HEK293 (cell line): Measurements from ENCODE around the gene MYADML2.

Experiments used
- CTCF ChIA-PET: fragments of 350-600 bp; formaldehyde crosslinking; extraction: SDS; loops from one replicate; lab custom pipeline; 2021; ENCODE audit warnings: antibody characterized with exemption; lab: Yijun Ruan, JAX
- POLR2A ChIA-PET: fragments of 300-600 bp; formaldehyde crosslinking; extraction: SDS; loops from one replicate; lab custom pipeline; 2020; ENCODE audit warnings: antibody characterized with exemption, inconsistent platforms; lab: Yijun Ruan, JAX
- H3K27ac ChIP-seq: fragments of 200-500 bp; sonication (Bioruptor generic); 2 replicates; pipeline ENCODE4 v1.5.1; 2014; ENCODE audit warnings: low read depth, low read length, control low read depth, inconsistent platforms; ENCODE audit errors: extremely low read depth
- H3K36me3 ChIP-seq, 2 experiments: fragments of 200-500 bp in 1 of 2; sonication (Bioruptor generic) in 1 of 2; 1 replicate in 1 of 2; 2 replicates in 1 of 2; pipeline ENCODE4 v1.5.1; 2014 to 2017; ENCODE audit warnings: inconsistent platforms in 2 of 2, low read length in 2 of 2; ENCODE audit not compliant: control insufficient read depth in 2 of 2, insufficient read depth in 1 of 2
- H3K4me1 ChIP-seq: fragments of 200-500 bp; sonication (Bioruptor generic); 2 replicates; pipeline ENCODE4 v1.5.1; 2014; ENCODE audit warnings: mild to moderate bottlenecking, low read length, inconsistent platforms; ENCODE audit not compliant: control insufficient read depth, insufficient read depth
- H3K4me3 ChIP-seq: 2 replicates; pipeline ENCODE4 v1.5.1; 2011; ENCODE audit warnings: low read depth, mild to moderate bottlenecking, control low read depth, low read length, moderate library complexity
- H3K9me3 ChIP-seq: fragments of 200-500 bp; sonication (Bioruptor generic); 2 replicates; pipeline ENCODE4 v1.5.1; 2014; ENCODE audit warnings: low read depth, low read length, inconsistent platforms; ENCODE audit not compliant: control insufficient read depth, insufficient read depth
- CTCF ChIP-seq: fragments of 450-650 bp; formaldehyde crosslinking; IDR thresholded peaks from 2 replicates; pipeline ENCODE4 v1.5.1; 2016; ENCODE audit warnings: missing biosample characterization, missing genetic modification characterization
- EGR2 ChIP-seq: fragments of 450-650 bp; formaldehyde crosslinking; IDR thresholded peaks from 2 replicates; pipeline ENCODE4 v1.5.1; 2016; ENCODE audit warnings: low read depth, missing biosample characterization, missing genetic modification characterization
- GLI2 ChIP-seq: fragments of 450-650 bp; formaldehyde crosslinking; IDR thresholded peaks from 2 replicates; pipeline ENCODE4; 2017; ENCODE audit warnings: missing biosample characterization, missing genetic modification characterization, low read depth, borderline replicate concordance
- GLI4 ChIP-seq: fragments of 450-650 bp; formaldehyde crosslinking; IDR thresholded peaks from 2 replicates; pipeline ENCODE4 v1.5.1; 2016; ENCODE audit warnings: missing biosample characterization, missing genetic modification characterization
- KLF9 ChIP-seq: fragments of 450-650 bp; formaldehyde crosslinking; IDR thresholded peaks from 2 replicates; pipeline ENCODE4 v1.5.1; 2016; ENCODE audit warnings: missing biosample characterization, missing genetic modification characterization, low read depth
- REST ChIP-seq: fragments of 450-650 bp; formaldehyde crosslinking; IDR thresholded peaks from 2 replicates; pipeline ENCODE4 v1.5.1; 2016; ENCODE audit warnings: missing biosample characterization, missing genetic modification characterization
- SALL2 ChIP-seq: fragments of 450-650 bp; formaldehyde crosslinking; IDR thresholded peaks from 2 replicates; pipeline ENCODE4 v1.5.0; 2017; ENCODE audit warnings: missing biosample characterization, mild to moderate bottlenecking, missing genetic modification characterization, borderline replicate concordance
- ZBTB20 ChIP-seq: fragments of 450-650 bp; formaldehyde crosslinking; IDR thresholded peaks from 2 replicates; pipeline ENCODE4 v1.5.1; 2016; ENCODE audit warnings: missing biosample characterization, missing genetic modification characterization
- ZBTB8A ChIP-seq: fragments of 450-650 bp; formaldehyde crosslinking; IDR thresholded peaks from 2 replicates; pipeline ENCODE4 v1.5.1; 2016; ENCODE audit warnings: missing biosample characterization, missing genetic modification characterization
- ZFHX2 ChIP-seq: fragments of 450-650 bp; formaldehyde crosslinking; conservative IDR thresholded peaks from 2 replicates; pipeline ENCODE4 v1.5.1; 2016; ENCODE audit warnings: missing biosample characterization, missing genetic modification characterization
- ZIC2 ChIP-seq: fragments of 450-650 bp; formaldehyde crosslinking; IDR thresholded peaks from 2 replicates; pipeline ENCODE4 v1.5.1; 2016; ENCODE audit warnings: missing biosample characterization, missing genetic modification characterization
- ZNF112 ChIP-seq: fragments of 450-650 bp; formaldehyde crosslinking; IDR thresholded peaks from 2 replicates; pipeline ENCODE4 v1.5.0; 2017; ENCODE audit warnings: missing biosample characterization, missing genetic modification characterization
- ZNF19 ChIP-seq: fragments of 450-650 bp; formaldehyde crosslinking; IDR thresholded peaks from 2 replicates; pipeline ENCODE4; 2016; ENCODE audit warnings: missing biosample characterization, missing genetic modification characterization, low read depth
- ZNF416 ChIP-seq: fragments of 450-650 bp; formaldehyde crosslinking; IDR thresholded peaks from 2 replicates; pipeline ENCODE4 v1.5.1; 2016; ENCODE audit warnings: missing biosample characterization, missing genetic modification characterization
- ZNF600 ChIP-seq: fragments of 450-650 bp; formaldehyde crosslinking; IDR thresholded peaks from 2 replicates; pipeline ENCODE4 v1.5.1; 2016; ENCODE audit warnings: missing biosample characterization, missing genetic modification characterization

The MYADML2 gene

GRCh38 chr17:81909231-81909630 is 37.8 kb downstream of the MYADML2 start:
- H3K36me3 ChIP-seq: peaks cover 0 to 74% of the 10 kb centered on the region in 2 experiments; a peak in 1 of 3 replicates
- POLR2A ChIA-PET: interaction anchor here (1.1 to 1.6 kb wide), 5 partner anchors 8 to 76 kb away, joined by 3 to 4 read pairs (median 3); partner anchors contain the start of gene MCRIP1
- H3K4me3 ChIP-seq: no peak overlapping the region
- H3K9me3 ChIP-seq: no peaks in the 10 kb centered on the region
- TF ChIP-seq ZNF416 (tag by site-specific recombination): no peak
- 0 out of 2 replicates have a peak, but pooled peaks have one; percentile 18 for TF ChIP-seq EGR2
- TF ChIP-seq ZFHX2 (tag by site-specific recombination): peak; percentile 47
- TF ChIP-seq ZNF19 (tag by site-specific recombination): no peak
- TF ChIP-seq, all 188 proteins: peak for 2
- CTCF ChIA-PET: interaction anchor here (0.7 kb wide), 1 partner anchor 141 kb away, joined by 4 read pairs; no protein-coding TSS in a partner anchor
- H3K27ac ChIP-seq: no peak overlapping the region
- H3K4me1 ChIP-seq: peaks cover 7% of the 10 kb centered on the region

GRCh38 chr17:81908793-81909192 is 38.2 kb downstream of the MYADML2 start:
- no peaks in the 10 kb centered on the region for H3K9me3 ChIP-seq
- no peak overlapping the region for H3K27ac ChIP-seq
- TF ChIP-seq ZBTB20 (tag by site-specific recombination): no peak
- peaks cover 7% of the 10 kb centered on the region for H3K4me1 ChIP-seq
- ChIA-PET POLR2A (interaction anchor here (1.1 to 1.6 kb wide), 4 partner anchors 7 to 75 kb away, joined by 3 to 4 read pairs (median 3); partner anchors contain the start of gene MCRIP1), CTCF (interaction anchor here (0.7 kb wide), 1 partner anchor 141 kb away, joined by 4 read pairs; no protein-coding TSS in a partner anchor)
- no peak overlapping the region for H3K4me3 ChIP-seq
- H3K36me3 ChIP-seq: peaks cover 0 to 72% of the 10 kb centered on the region in 2 experiments; a peak in 1 of 3 replicates

GRCh38 chr17:81907219-81908145 is 39.6 kb downstream of the MYADML2 start:
- TF ChIP-seq CTCF (tag by site-specific recombination) (peak; percentile 21; the same call in 1 of the 2 replicates), ZNF600 (tag by site-specific recombination) (peak; percentile 34; the same call in 1 of the 2 replicates), GLI2 (tag by site-specific recombination) (no peak)
- H3K9me3 ChIP-seq: no peaks in the 10 kb centered on the region
- ChIA-PET POLR2A (interaction anchor here (1.6 kb wide), 1 partner anchor 11 kb away, joined by 3 read pairs; no protein-coding TSS in a partner anchor), CTCF (interaction anchor here (0.6 to 1.0 kb wide), 3 partner anchors 10 to 144 kb away, joined by 3 read pairs; partner anchors contain the start of genes GPS1 and RFNG)
- H3K36me3 ChIP-seq: peaks cover 0 to 63% of the 10 kb centered on the region in 2 experiments; a peak in 1 of 3 replicates
- no peak overlapping the region for H3K27ac ChIP-seq
- no peak overlapping the region for H3K4me3 ChIP-seq
- H3K4me1 ChIP-seq: peaks cover 7% of the 10 kb centered on the region

- CTCF ChIA-PET: interaction anchor here (0.5 to 1.6 kb wide), 5 partner anchors 9 to 113 kb away, joined by 3 to 4 read pairs (median 3); no protein-coding TSS in a partner anchor
- peaks cover 0 to 55% of the 10 kb centered on the region in 2 experiments; a peak in 1 of 3 replicates for H3K36me3 ChIP-seq
- H3K27ac ChIP-seq: no peak overlapping the region
- no peaks in the 10 kb centered on the region for H3K9me3 ChIP-seq
- peaks cover 4% of the 10 kb centered on the region for H3K4me1 ChIP-seq
- POLR2A ChIA-PET: no interaction called here
- H3K4me3 ChIP-seq: no peak overlapping the region
- 0 out of 2 replicates have a peak, but pooled peaks have one; percentile 10 for TF ChIP-seq ZIC2
- no peak for TF ChIP-seq SALL2 (tag by site-specific recombination)
- TF ChIP-seq ZNF112 (tag by site-specific recombination): no peak
- no peak for TF ChIP-seq GLI4
- TF ChIP-seq KLF9 (tag by site-specific recombination): no peak
- TF ChIP-seq REST: no peak
- 0 out of 2 replicates have a peak, but pooled peaks have one; percentile 38 for TF ChIP-seq ZBTB8A (tag by site-specific recombination)
- TF ChIP-seq CTCF (tag by site-specific recombination): peak; percentile 72
Measured at GRCh38 chr17:81906476-81907218, 40.4 kb downstream of the MYADML2 start.
